Measurements from ENCODE around the gene IFITM2.
A peak's percentile ranks its signal among the peaks of the same experiment; 100 is the strongest.
"Not testable (repeated sequence)": the region's sequence is repeated elsewhere in the genome, so short reads cannot be mapped to it uniquely, and the experiment has no call there.

IFITM2 gene

DNA sequence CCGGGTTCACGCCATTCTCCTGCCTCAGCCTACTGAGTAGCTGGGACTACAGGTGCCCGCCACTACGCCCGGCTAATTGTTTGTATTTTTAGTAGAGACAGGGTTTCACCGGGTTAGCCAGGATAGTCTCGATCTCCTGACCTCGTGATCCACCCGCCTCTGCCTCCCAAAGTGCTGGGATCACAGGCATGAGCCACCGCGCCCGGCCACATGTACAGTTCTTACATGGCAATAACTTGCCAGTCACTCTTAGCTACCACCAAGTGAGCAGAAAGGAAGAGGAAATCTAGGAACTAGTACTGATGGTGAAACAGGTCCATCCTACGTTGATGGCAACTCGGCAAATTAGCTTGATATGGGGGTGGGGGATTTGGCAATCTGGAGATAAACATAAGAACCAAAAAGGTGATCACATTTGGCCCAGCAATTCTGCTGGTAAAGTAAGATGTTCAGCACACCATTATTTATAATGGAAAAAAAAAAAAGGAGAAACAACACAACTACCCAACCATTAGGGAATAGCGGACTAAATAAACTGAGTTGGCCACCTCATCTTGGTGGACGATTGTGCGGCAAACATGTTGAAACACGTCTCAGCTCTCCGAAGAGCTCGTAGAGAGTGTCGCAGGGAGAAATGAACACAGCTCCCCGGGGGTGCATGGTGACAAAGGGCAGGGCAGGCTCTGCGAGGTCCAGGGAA, 24.1 kb upstream of the IFITM2 start:
- no peak overlapping the region for H3K27ac ChIP-seq
- TF ChIP-seq, protein P1, sequence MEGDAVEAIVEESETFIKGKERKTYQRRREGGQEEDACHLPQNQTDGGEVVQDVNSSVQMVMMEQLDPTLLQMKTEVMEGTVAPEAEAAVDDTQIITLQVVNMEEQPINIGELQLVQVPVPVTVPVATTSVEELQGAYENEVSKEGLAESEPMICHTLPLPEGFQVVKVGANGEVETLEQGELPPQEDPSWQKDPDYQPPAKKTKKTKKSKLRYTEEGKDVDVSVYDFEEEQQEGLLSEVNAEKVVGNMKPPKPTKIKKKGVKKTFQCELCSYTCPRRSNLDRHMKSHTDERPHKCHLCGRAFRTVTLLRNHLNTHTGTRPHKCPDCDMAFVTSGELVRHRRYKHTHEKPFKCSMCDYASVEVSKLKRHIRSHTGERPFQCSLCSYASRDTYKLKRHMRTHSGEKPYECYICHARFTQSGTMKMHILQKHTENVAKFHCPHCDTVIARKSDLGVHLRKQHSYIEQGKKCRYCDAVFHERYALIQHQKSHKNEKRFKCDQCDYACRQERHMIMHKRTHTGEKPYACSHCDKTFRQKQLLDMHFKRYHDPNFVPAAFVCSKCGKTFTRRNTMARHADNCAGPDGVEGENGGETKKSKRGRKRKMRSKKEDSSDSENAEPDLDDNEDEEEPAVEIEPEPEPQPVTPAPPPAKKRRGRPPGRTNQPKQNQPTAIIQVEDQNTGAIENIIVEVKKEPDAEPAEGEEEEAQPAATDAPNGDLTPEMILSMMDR (conservative IDR thresholded peaks at IDR 0.05): no peak
- TF ChIP-seq ZFX (IDR thresholded peaks at IDR 0.05): no peak

DNA sequence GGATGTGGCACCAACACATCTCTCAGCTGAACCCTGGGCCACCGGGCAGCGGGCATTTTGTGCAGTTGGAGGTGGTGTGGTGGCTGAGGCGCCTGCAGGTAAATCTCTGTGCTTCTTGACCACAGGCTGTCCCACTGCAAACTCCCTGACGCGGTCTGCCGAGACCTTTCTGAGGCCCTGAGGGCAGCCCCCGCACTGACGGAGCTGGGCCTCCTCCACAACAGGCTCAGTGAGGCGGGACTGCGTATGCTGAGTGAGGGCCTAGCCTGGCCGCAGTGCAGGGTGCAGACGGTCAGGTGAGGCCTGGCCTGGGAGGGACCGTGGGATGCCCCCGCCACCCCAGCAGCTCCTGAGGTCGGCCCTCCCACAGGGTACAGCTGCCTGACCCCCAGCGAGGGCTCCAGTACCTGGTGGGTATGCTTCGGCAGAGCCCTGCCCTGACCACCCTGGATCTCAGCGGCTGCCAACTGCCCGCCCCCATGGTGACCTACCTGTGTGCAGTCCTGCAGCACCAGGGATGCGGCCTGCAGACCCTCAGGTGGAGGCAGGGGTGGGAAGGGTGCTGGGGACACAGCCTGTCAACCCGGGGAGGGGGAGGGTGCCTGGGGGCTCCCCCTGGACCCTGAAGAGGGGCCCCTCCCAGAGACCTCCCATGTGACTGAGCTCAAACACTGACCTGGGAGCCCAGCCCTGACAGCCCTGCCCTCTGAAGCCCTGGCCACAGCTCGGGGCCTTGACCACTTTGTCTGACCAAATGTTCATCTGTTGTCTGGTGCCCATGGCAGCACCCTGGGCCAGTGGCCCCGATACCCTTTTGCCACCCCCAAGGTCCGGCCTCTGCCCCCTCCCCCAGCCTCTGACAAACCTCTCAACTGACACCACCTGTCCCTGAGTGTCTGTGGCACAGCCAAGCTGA, 23.3 kb upstream of the IFITM2 start:
- no peak overlapping the region for H3K27ac ChIP-seq
- no peak for TF ChIP-seq ZFX (IDR thresholded peaks at IDR 0.05)
- TF ChIP-seq, protein P1 (conservative IDR thresholded peaks at IDR 0.05): no peak

DNA sequence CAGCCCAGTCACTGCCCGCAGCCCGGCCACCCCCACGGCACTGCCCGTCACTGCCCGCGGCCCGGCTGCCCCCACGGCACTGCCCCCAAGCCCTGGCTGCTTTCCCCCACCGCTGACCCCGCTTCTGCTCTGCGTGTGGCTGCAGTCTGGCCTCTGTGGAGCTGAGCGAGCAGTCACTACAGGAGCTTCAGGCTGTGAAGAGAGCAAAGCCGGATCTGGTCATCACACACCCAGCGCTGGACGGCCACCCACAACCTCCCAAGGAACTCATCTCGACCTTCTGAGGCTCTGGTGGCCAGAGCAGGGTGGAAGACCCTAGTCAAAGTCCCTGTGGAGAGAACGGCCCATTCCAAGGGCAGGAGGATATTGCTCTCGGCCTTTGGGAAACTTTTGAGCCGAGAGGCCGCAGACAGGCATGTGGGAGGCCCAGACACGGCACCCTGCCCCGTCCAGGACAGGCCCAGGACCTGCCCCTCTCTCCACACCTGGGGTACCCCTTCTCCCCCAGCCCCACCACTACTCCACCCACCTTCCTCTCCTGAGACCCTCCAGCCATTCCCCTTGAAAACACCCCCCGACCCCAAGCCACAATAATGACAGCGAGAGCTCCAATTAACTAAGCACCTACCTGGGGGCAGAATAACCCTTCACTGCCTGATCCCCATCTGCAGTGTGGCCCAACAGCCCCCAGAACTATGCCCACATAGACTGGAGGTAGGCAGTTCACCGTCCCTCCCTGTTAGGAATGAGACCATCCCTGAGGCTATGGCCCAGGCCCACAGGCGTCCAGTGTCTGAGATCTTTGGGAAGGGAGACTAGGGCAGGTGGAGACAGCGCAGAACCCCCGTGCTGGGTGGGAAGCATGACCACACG, 22.4 kb upstream of the IFITM2 start:
- no peak overlapping the region for H3K27ac ChIP-seq
- no peak for TF ChIP-seq ZFX (IDR thresholded peaks at IDR 0.05)
- TF ChIP-seq, protein P1 (conservative IDR thresholded peaks at IDR 0.05): no peak

DNA sequence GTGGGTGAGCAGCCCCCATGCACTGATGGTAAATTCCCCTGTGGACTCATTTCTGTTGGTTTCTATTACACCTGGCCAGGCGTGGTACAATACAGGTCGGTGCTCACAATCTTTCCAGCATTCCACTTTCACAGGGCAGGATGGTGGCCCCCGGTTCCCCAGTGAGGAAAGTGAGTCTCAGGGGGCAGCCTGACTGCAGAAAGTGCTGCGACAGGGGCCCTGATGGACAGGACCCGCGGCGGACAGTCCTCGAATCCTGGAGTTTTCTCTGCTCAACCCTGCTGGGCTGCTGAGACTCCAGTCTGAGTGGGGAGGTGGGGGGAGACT, 21.8 kb upstream of the IFITM2 start:
- TF ChIP-seq, protein P1 (conservative IDR thresholded peaks at IDR 0.05): no peak
- TF ChIP-seq ZFX (IDR thresholded peaks at IDR 0.05): no peak
- H3K27ac ChIP-seq: no peak overlapping the region

DNA sequence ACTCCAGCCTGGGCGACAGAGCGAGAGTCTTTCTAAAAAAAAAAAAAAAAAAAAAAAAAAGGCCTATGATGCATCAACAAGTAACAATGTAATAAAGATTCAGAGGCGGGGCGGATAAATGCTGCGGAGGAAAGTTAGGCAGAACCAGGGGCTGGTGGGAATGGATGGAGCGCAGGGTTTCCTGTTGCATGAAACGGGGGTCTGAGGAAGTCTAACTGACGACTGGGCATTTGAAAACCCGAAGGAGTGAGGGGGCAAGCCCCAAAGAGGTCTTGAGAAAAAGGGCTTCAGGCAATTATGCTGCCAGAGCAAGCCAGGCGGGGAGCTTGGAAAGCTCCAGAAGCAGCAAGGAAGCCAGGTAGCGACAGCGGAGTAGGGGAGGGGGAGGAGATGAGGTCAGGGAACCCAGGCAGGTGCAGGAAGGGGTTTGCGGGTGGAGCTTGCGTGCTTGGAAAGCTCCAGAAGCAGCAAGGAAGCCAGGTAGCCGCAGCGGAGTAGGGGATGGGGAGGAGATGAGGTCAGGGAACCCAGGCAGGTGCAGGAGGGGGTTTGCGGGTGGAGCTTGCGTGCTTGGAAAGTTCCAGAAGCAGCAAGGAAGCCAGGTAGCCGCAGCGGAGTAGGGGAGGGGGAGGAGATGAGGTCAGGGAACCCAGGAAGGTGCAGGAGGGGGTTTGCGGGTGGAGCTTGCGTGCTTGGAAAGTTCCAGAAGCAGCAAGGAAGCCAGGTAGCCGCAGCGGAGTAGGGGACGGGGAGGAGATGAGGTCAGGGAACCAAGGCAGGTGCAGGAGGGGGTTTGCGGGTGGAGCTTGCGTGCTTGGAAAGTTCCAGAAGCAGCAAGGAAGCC, 20.4 kb upstream of the IFITM2 start:
- not testable (repeated sequence) for H3K27ac ChIP-seq

DNA sequence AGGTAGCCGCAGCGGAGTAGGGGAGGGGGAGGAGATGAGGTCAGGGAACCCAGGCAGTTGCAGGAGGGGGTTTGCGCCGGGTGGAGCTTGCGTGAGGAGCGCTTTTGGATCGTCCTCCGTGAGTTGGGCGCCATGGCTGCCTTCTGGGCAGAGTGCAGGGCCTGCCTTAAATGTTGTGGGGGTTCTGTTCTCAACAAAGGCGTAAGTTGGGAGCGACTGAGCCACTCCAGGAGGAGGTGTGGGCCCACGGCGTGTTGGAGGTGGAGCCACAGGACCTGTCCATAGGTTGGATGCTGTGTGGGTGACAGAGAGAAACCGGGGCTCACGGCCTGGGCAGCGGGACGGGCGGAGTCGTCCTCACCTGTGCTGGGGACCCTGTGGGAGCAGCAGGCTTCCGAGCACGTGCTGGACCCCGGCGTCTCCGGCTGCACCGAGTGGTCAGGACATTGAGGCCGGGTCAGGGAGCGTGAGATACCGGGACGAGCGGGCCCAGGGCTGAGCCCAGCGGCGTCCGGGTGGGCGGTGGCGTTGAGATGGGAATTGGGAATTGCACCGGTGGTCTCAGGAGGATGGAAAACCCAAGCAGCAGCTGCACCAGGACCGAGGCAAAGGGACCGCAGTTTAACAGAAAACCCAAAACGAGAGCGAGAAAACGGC, 19.7 kb upstream of the IFITM2 start:
- TF ChIP-seq, protein P1 (conservative IDR thresholded peaks at IDR 0.05): no peak
- no peak for TF ChIP-seq ZFX (IDR thresholded peaks at IDR 0.05)
- H3K27ac ChIP-seq: peak overlapping the region; percentile 47; the same call in 1 of the 2 replicates

All from C4-2B (cell line).